Caco-2 (cell line): ENCODE measurements around the gene RAI1. TPM values are rescaled to one million over a fixed set of nuclear protein-coding genes. Genes with fewer than 3 reads are reported as not detected.

Experiments
- BruUV-seq: library from RNA; stranded (reverse); fragments of 400-500 nt; replicated peaks from 2 replicates; lab custom pipeline; 2021; lab: Mats Ljungman, UMichigan
- CTCF ChIA-PET: fragments of 300-600 bp; sonication (Branson Sonifier 250); formaldehyde crosslinking; loops from one replicate; lab custom pipeline; 2022; ENCODE audit warnings: antibody characterized with exemption; lab: Charles Lee
- POLR2A ChIA-PET: fragments of 300-600 bp; sonication (Branson Sonifier 250); formaldehyde crosslinking; loops from one replicate; lab custom pipeline; 2022; ENCODE audit warnings: antibody characterized with exemption; lab: Charles Lee
- DNase-seq, 2 experiments: peaks; one replicate each; pipeline versions ENCODE4 v3.0.0 to v3.0.0-alpha.2; 2020 to 2022
- H3K27me3 ChIP-seq: replicated peaks from 2 replicates; pipeline ENCODE4 v1.6.0; 2011; ENCODE audit warnings: low read length; ENCODE audit not compliant: control insufficient read depth, insufficient read depth
- H3K36me3 ChIP-seq: 2 replicates; pipeline ENCODE4 v1.5.1; 2011; ENCODE audit warnings: low read length; ENCODE audit not compliant: control insufficient read depth, insufficient read depth
- H3K4me1 ChIP-seq: fragments of 250-450 bp; sonication (Bioruptor Pico); 2 replicates; pipeline ENCODE4 v1.5.1; 2020; ENCODE audit warnings: mild to moderate bottlenecking
- H3K4me3 ChIP-seq: 2 replicates; pipeline ENCODE4 v1.5.1; 2011; ENCODE audit warnings: low read depth, mild to moderate bottlenecking, control low read depth, low read length
- H3K9me3 ChIP-seq: fragments of 250-450 bp; sonication (Bioruptor Pico); 2 replicates; pipeline ENCODE4 v1.5.1; 2020; ENCODE audit warnings: mild to moderate bottlenecking, moderate library complexity
- H3K27ac Mint-ChIP-seq: one replicate; pipeline ENCODE4 v1.8.0; 2022; ENCODE audit warnings: mixed read lengths; ENCODE audit not compliant: unreplicated experiment
- H3K27me3 Mint-ChIP-seq: one replicate; pipeline ENCODE4 v1.8.0; 2022; ENCODE audit warnings: mixed read lengths; ENCODE audit not compliant: insufficient read depth, unreplicated experiment
- H3K36me3 Mint-ChIP-seq: one replicate; pipeline ENCODE4 v1.8.0; 2022; ENCODE audit warnings: mild to moderate bottlenecking, mixed read lengths; ENCODE audit not compliant: insufficient read depth, unreplicated experiment
- H3K4me1 Mint-ChIP-seq: one replicate; pipeline ENCODE4 v1.8.0; 2022; ENCODE audit warnings: low read depth, mixed read lengths; ENCODE audit not compliant: unreplicated experiment
- H3K4me3 Mint-ChIP-seq: one replicate; pipeline ENCODE4 v1.8.0; 2022; ENCODE audit warnings: mild to moderate bottlenecking, moderate library complexity, mixed read lengths; ENCODE audit not compliant: unreplicated experiment
- H3K9me3 Mint-ChIP-seq: one replicate; pipeline ENCODE4 v1.8.0; 2022; ENCODE audit warnings: mixed read lengths; ENCODE audit not compliant: unreplicated experiment
- intact Hi-C: fragments of 100-400 bp; cut with micrococcal nuclease; formaldehyde crosslinking; loops from one replicate; pipeline ENCODE4 v1.10.0; 2022; ENCODE audit not compliant: unreplicated experiment
- total RNA-seq: library from RNA; stranded (reverse); gene quantifications from 2 replicates; pipeline ENCODE4 v1.2.3, GENCODE V29; 2022
- TF ChIP-seq, protein P1 (sequence below), 2 experiments: fragments of 200-600 bp in 1 of 2; IDR thresholded peaks; 1 replicate in 1 of 2; 2 replicates in 1 of 2; pipeline versions ENCODE4 v1.5.1 to v1.8.0; 2011 to 2022; ENCODE audit warnings: antibody characterized with exemption in 1 of 2, control low read depth in 1 of 2, inconsistent platforms in 1 of 2, low read depth in 1 of 2, low read length in 1 of 2, mild to moderate bottlenecking in 1 of 2, moderate library complexity in 1 of 2; ENCODE audit not compliant: insufficient read depth in 1 of 2, severe bottlenecking in 1 of 2, unreplicated experiment in 1 of 2

RAI1 gene
- total RNA-seq, 1 experiment from 2014 or later: 44.3 TPM

DNA sequence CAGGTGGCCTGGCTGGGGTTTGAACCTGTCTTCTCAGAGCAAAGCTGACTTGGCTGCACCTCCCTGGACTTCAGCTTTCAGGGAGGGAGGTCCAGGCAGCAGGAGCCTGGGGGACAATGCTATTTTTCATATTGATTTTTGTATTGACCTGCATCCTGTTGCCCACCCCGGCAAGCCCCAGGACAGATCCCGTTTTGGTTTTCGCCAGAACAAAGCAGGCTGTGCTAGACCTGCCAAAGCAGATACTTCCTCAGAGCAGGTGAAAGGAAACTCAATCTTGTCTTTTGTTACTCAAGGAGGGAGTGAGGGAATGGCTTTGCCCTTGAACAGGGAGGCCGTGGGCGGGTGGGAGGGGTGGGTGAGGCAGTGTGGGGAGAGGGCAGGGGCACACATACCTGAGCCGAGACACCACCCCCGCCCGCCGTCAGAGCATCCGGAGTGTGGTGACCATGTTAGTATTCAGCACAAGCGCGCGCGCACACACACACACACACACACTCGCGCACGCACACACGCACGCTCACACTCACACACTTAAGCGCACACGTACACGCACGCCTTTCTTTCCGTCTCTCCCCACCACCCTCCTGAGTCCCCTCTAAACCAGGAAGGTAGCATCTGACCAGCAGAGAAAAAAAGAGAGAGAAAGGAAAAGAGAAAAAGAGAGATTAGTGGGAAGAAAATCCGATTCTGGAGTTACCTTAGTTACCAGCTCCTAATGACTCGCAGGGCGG, 59.5 kb downstream of the RAI1 start:
- H3K4me3 ChIP-seq: no peak overlapping the region
- no peaks in the 10 kb centered on the region for H3K9me3 ChIP-seq
- Mint-ChIP-seq H3K9me3 (no peaks in the 10 kb centered on the region), H3K4me3 (no peak overlapping the region), H3K4me1 (peaks cover 9% of the 10 kb centered on the region), H3K27me3 (no peaks in the 10 kb centered on the region), H3K36me3 (peaks cover 6% of the 10 kb centered on the region), H3K27ac (no peak overlapping the region)
- H3K27me3 ChIP-seq: no peaks in the 10 kb centered on the region
- BruUV-seq: no TSS peak
- ChIA-PET POLR2A (no interaction called here), CTCF (interaction anchor here (1.0 to 1.7 kb wide), 2 partner anchors 9 to 61 kb away, joined by 3 read pairs; no protein-coding TSS in a partner anchor)
- H3K36me3 ChIP-seq: no peaks in the 10 kb centered on the region; the same call in 1 of the 2 replicates
- H3K4me1 ChIP-seq: peaks cover 8% of the 10 kb centered on the region
- no peak for DNase-seq
- intact Hi-C loops: loop anchor here (5.0 kb wide), 1 partner anchor 48 kb away; no protein-coding TSS in a partner anchor
- TF ChIP-seq, protein P1, sequence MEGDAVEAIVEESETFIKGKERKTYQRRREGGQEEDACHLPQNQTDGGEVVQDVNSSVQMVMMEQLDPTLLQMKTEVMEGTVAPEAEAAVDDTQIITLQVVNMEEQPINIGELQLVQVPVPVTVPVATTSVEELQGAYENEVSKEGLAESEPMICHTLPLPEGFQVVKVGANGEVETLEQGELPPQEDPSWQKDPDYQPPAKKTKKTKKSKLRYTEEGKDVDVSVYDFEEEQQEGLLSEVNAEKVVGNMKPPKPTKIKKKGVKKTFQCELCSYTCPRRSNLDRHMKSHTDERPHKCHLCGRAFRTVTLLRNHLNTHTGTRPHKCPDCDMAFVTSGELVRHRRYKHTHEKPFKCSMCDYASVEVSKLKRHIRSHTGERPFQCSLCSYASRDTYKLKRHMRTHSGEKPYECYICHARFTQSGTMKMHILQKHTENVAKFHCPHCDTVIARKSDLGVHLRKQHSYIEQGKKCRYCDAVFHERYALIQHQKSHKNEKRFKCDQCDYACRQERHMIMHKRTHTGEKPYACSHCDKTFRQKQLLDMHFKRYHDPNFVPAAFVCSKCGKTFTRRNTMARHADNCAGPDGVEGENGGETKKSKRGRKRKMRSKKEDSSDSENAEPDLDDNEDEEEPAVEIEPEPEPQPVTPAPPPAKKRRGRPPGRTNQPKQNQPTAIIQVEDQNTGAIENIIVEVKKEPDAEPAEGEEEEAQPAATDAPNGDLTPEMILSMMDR (IDR thresholded peaks at IDR 0.05; ENCODE audit: insufficient read depth in 1 of 2, low read depth in 1 of 2, low read length in 1 of 2, severe bottlenecking in 1 of 2, unreplicated experiment in 1 of 2): no peak

DNA sequence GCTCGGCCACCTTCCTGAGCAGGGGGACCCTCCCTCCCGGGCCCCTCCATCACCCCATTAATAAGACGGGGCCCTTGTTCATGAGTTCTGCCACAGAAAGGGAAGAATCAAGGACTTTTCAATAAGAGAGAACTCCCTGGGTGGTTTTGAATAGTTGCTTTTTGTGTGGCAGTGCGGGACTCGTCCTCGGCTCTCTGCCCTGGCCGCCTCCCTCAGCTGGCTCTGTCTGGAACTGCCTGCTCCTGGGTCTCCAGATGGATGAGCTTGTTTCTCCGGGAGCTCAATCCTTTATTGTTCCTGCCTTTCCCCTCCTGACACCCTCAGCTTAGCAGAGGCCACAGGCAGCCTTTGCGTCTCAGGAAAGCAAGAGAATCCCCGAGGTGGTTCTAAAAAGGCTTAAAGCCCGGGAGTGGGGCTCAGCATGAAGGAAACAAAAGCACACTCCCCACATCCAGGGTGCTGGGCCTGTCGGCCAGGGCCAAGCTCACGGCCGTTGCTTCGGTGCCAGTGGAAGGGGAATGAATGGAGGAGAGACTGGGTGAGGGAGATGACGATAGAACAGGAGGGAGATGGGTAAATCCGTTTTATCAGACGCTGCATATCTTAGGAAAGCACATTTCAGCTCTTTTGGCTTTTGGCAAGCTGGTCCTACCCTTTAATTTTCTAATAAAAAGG, 60.2 kb downstream of the RAI1 start:
- H3K27me3 Mint-ChIP-seq: no peaks in the 10 kb centered on the region
- no peak overlapping the region for H3K27ac Mint-ChIP-seq
- peaks cover 8% of the 10 kb centered on the region for H3K4me1 ChIP-seq
- ChIA-PET CTCF (interaction anchor here (1.0 kb wide), 1 partner anchor 62 kb away, joined by 3 read pairs; no protein-coding TSS in a partner anchor), POLR2A (no interaction called here)
- no peaks in the 10 kb centered on the region for H3K27me3 ChIP-seq
- H3K9me3 ChIP-seq: no peaks in the 10 kb centered on the region
- TF ChIP-seq, protein P1 (IDR thresholded peaks at IDR 0.05; ENCODE audit: insufficient read depth in 1 of 2, low read depth in 1 of 2, low read length in 1 of 2, severe bottlenecking in 1 of 2, unreplicated experiment in 1 of 2): no peak
- BruUV-seq: no TSS peak
- no peak overlapping the region for H3K4me3 ChIP-seq
- DNase-seq: no peak
- no peaks in the 10 kb centered on the region for H3K36me3 ChIP-seq
- no peaks in the 10 kb centered on the region for H3K9me3 Mint-ChIP-seq
- H3K4me3 Mint-ChIP-seq: no peak overlapping the region
- peaks cover 5% of the 10 kb centered on the region for H3K4me1 Mint-ChIP-seq
- H3K36me3 Mint-ChIP-seq: peaks cover 6% of the 10 kb centered on the region
- intact Hi-C loops: loop anchor here (5.0 kb wide), 1 partner anchor 49 kb away; no protein-coding TSS in a partner anchor

DNA sequence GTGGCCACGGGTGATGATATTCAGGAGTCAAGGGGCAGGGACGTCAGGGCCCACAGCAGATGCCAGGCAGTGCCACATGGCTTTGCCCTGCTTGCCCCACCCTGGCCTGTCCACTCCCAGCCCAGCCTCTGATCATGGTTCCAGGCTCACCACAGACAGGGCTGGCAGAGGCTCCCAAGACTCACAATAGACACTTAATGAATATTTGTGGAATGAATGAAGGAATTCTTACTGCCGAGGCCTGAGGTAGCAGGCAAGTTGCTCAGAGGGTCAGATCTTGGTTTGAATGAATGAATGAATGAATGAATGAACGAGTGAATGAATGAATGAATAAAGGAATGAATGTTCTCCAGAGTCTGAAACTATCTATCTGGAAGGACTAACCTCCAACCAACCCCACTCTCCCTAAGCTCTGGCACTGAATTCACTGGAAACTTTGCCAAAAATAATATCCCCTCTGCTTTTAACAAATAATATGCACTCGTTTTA, 60.9 kb downstream of the RAI1 start:
- Mint-ChIP-seq H3K4me3 (no peak overlapping the region), H3K4me1 (no peaks in the 10 kb centered on the region), H3K36me3 (no peaks in the 10 kb centered on the region), H3K27ac (no peak overlapping the region), H3K27me3 (no peaks in the 10 kb centered on the region), H3K9me3 (no peaks in the 10 kb centered on the region)
- H3K4me3 ChIP-seq: no peak overlapping the region
- TF ChIP-seq, protein P1 (IDR thresholded peaks at IDR 0.05; ENCODE audit: insufficient read depth in 1 of 2, low read depth in 1 of 2, low read length in 1 of 2, severe bottlenecking in 1 of 2, unreplicated experiment in 1 of 2): no peak
- no peaks in the 10 kb centered on the region for H3K36me3 ChIP-seq
- no peaks in the 10 kb centered on the region for H3K27me3 ChIP-seq
- ChIA-PET POLR2A (no interaction called here), CTCF (no interaction called here)
- BruUV-seq: no TSS peak
- no peak for DNase-seq
- intact Hi-C loops: loop anchor here (5.0 kb wide), 1 partner anchor 50 kb away; no protein-coding TSS in a partner anchor
- peaks cover 8% of the 10 kb centered on the region for H3K4me1 ChIP-seq
- no peaks in the 10 kb centered on the region for H3K9me3 ChIP-seq
